ENCODE measurements around the gene C4orf54.
A peak's percentile ranks its signal among the peaks of the same experiment; 100 is the strongest.

The C4orf54 gene

DNA sequence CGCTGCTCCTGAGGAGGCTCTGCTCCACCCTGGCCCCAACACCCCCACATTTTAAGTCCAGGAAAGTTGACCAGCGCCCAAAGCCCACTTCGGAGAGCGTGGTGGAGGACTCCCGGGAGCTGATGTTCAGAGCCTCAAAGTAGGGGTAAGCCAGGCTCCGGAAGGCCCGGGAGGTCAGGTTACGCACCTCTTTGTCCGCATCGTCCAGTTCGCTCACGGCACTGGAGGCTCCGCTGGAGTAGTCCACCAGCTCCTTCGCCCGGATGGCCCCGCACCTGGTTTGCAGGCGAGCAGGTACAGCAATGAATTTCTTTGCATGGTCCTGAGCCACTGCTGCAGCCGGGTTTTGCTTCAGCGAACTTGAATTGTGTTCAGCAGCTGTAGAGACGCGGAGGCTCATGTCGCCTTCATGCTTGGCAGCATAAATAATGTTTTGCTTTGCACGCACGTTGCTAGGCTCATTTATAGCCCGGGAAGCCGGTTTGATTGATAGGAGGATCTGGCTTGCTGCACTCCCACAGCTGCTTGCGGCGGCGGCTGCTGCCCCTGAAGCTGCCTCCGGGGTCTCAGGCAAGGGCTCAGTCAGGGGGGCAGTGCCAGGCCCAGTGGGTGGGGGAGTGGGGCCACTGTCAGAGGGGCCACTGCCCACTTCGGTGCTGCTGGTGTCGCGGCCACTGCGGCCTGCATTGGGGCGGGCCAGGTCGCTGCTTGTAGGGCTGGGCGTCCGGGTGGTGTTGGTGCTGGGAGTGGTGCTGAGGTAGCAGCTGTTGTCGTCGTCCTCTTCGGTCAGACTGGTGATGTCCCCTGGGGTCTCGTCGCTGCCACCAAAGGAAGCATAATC is 4.8 kb downstream of the C4orf54 start:
- no peak for DNase-seq

DNA sequence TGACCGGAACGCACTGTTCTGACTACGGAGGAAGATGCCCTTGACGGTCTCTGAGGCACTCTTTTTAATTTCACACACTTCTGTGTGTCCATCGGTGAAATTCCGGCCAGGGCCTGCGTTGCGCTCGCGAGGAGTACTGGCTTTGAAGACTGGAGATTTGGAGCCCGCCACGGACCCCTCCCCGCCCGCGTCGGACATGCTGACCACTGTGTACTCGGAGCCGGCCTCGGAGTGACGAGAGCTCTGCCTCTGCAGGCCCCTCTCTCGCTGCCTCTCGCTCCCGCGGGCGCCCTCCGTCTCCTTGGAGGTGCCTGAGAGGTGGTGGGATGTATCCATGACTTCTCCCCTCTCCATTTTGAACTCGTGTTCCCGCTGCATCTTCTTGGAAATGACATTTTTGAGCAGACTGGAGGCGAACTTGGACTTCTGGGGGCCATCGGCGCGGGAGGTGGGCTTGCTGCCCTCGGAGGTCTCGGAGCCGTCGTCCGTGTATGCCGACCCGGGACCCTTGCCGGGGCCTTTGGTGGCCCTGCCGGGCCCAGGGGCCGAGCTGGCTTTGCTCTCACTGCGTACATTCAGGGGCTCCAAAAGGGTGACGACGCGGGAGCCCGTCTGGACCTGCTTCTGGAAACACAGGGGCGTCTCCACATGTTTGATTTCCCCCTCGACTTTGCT is 5.7 kb downstream of the C4orf54 start:
- DNase-seq = no peak

GRCh38 chr4:99651016-99651769 is 6.4 kb downstream of the C4orf54 start:
- no peak for DNase-seq

- DNase-seq = no peak
Observed at GRCh38 chr4:99649778-99650177, 7.8 kb downstream of the C4orf54 start.

DNA sequence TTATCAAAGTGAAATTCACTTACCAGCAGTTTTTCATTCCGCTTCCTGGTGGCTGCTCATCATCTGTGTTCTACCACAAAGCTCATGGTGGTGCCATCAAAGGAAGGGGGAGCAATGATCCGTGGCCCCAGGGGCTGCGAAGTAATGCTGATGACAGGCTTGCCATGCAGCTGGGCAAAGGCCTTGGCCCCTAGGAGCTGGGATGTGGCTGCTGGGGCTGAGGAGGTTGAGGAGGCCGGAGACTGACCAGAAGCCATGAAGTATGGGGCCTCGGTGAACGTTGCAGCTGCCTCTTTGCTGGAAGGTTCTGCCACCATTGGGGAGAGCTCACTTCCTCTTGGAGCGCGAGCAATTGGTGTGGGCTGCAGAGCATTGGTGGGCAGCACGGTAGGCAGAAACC is 8.4 kb downstream of the C4orf54 start:
- DNase-seq = no peak

DNA sequence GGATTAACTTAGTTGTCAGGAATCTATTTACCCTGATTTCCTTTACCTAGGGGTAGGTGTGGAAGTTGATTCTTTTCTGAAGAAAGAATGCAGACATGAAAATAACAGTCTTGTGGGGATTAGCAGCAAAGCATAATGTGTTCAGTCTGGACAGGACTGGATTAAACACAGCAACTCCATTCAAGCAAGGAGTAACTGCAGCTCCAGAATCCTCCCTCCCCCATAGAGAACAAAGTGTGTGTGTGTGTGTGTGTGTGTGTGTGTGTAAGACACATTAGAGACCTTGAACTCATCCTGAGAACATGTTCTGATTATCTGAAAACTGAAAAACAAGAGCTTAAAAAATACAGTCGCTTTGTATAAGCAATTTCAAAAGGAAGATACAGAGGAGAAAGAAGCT is 9.3 kb downstream of the C4orf54 start:
- no peak for DNase-seq

- DNase-seq = no peak
Observed at GRCh38 chr4:99647071-99647470, 10.6 kb downstream of the C4orf54 start.

DNA sequence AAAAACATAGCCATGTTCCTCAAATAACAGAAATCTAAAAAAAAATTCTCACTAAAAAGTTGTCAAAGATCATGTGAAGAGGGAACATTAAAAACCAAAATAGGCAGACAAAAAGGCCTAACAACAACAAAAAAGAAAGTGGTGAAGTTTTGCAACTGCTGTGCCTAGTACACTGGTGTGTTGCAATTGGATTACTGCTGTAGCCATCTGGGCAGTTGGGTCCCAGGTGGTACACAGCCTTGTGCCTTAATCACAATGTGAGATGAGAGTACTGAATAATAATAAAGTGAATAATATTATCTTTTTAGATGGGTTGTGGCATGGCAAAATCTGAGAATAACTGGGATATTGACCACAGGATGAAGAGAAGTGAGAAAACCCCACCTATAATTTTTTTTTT is 12.0 kb downstream of the C4orf54 start:
- no peak for DNase-seq

DNA sequence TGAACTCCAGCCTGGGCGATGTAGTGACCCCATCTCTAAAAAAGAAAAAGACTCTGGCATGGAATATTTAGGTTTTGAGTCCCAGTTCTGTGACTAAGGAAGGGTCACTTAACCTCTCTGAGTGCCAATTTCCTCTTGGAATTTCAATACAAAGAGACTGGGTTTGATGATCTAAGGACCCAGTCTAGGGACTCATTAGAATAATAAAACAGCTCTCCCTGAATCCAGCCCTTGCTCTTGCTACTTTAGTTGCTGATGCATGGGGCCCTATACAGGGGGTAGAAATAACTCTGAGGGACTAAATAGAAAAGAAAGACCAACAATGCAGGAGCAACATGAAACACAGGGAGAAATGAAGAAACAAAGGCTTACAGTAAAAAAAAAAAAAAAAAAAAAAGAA is 12.6 kb downstream of the C4orf54 start:
- DNase-seq = no peak

GRCh38 chr4:99644453-99644852 is 13.2 kb downstream of the C4orf54 start:
- DNase-seq = no peak

DNA sequence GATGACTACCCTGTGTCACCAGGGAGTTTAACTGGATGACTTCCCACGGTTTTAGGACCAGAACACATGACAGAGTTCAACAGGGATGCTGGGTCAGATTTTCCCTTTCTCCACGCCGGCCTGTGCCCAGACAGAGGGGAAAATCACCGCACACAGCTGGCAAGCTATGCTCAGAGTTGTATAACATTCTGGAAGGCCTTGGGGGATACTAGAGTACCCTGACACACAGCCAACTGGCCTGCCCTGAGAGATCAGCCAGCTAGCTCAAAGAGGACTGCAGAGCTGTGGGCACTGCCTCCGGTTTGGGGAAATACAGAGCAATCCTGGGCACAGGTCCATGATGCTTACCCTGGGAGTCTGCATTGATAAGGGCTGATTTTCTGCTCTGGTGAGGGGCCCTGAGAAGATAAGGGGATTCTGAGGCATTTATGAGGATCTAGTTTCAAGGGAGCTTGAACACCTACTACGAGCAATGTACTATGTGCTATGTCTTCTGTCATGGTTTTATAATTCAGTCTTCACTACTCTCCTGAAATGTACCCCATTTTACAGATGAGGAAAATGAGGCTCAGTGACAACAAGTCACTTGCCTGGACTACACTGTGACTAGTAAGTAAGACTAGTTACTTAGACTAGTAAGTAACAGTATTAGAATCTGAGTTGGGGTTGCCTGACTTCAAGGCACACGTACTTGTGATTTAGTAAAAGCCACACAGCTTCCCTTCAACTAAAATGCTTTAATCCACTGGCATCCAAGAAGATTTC is 14.7 kb downstream of the C4orf54 start:
- peak in 9 of 58 donors; percentile 3 to 46 (median 24) for DNase-seq

DNA sequence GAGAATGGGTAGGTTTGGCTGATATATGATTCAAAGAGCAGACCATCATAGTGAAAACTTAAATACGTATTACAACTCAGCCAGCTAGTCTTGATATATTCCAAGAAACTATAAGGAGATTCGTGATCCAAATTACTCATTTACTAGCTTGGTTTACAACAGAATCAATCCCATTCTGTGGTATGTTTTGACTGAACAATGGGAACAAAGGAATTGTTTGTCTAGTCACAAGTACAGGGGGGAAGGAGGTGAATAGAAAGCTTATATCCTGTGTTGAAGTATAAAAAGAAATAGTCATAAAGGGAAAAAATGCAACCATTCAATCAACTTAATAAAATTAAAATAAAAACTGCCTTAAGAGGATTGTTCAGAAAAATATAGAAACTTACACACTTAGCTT is 17.0 kb downstream of the C4orf54 start:
- no peak for DNase-seq

DNA sequence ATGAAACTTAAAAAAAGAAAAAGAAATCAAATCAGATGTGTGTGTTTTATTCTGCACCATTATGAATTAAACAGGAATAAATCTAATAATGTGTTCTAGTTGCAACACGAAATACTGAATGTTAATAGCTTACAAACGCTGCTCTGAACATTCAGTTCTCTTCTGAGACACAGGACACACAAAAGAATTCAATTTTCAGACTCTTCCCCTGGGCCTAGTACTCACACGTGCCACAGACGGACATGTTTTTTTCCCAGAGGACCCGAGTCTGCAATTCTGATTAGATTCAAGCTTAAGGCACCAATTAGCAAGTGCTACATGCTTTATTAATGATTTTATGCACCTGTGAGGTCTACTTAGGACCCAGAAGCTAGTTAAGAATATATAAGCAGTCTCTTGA is 20.5 kb downstream of the C4orf54 start:
- DNase-seq = no peak

DNA sequence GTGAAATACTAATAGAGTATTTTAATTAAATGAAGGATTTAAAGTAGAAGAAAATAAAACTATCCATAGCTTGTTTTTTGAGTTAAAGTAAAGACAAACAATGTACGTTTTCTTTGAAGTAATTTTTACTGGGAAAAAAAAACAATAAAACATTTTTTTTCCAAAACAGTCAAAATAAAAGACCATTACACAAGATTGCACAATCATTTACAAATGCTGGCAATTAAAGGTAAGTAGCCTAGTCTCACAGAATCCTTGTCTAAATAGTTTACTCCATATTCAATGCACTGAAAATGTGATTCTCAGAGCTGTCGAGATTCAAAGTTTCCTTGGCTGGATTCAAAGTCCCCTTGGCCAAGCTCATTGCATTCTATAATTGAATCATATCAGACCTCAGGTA is 21.2 kb downstream of the C4orf54 start:
- no peak for DNase-seq

DNA sequence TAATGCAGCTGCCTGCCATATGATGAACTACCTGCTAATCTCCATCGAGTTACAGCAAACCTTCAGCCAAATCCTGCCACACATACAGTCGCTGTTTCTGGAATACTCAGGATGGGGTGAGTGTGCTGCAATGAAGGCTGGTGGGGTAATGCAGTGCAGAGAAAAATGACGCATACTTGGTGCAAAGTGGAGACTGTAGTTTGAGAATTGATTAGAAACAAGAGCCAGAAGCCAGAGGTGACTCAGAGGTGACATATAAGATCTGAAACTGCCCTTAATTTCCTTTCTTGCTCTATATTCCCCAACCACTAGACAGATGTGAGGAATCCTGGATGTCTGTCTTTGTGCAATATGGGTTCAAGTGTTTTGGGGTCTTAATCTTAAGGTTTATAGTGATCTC is 22.0 kb downstream of the C4orf54 start:
- no peak for DNase-seq

GRCh38 chr4:99634742-99635360 is 22.8 kb downstream of the C4orf54 start:
- no peak for DNase-seq

DNA sequence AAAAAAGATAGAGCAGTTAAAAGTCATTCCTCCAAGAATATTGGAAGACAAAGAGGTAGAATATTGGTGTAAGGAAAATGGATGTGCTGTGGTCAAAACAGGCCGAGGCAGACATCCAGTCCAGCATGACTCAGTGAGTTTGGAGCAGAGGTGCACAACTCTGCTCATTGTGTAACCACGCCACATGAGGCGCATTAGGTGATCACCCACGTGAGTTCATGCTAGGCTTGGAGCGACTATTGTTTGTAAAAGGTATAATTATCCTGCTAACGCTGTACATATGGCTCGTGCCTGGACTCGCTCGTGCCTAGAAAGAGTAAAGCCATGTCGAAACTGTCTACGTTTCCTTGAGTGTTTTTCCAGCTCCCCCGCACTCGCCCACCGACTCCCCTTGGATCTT is 23.9 kb downstream of the C4orf54 start:
- no peak for DNase-seq

GRCh38 chr4:99630857-99631360 is 26.7 kb downstream of the C4orf54 start:
- no peak for DNase-seq

- no peak for DNase-seq
Observed at GRCh38 chr4:99629962-99630554, 27.6 kb downstream of the C4orf54 start.

GRCh38 chr4:99628040-99628439 is 29.6 kb downstream of the C4orf54 start:
- no peak for DNase-seq
